ENCODE measurements around the gene DYDC2. TPM values are rescaled to one million over a fixed set of nuclear protein-coding genes. Genes with fewer than 3 reads are reported as not detected.

Gene DYDC2
- total RNA-seq, 1 experiment from 2014 or later, result 2.8 TPM

DNA sequence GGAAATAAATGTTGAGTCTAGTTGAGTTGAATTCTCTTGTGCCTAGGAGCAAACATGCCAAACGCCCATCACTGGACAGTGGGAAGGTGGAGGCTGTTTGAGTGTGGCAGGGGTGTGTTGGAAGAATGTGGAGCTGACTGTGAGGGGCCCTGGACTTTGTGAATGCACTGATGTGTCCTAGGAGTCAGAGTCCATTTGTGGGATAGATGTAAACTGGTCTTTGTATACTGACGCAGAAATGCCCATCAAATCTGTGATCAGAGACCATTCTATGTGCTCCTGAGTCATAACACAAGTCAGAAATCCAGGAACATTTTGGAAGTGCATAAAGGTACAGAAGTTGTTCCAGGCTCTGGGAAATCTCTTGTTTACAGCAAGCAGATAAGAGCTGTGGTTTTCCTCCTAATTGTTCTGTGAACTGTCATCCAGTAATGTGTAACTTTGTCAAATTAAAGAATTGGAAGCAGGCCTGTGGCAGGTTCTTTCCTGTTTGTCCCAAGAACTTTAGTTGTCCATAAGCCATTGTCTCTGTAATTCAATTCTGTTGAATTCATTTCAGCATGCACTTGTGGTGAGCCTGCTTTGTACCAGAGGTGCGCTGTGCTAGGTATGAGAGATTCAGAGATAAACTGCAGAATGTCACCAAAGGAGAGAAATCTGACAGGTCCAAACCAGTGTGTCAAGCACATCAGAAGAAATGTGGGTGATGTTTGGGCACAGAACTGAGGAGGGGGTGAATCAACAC lies 59.3 kb downstream of the DYDC2 start:
- H3K4me3 Mint-ChIP-seq, result peak overlapping the region in 1 of 2 experiments; percentile 66; a peak in 1 of 5 replicates

More for the DNA sequence above, 59.3 kb downstream of the DYDC2 start:
- Histone ChIP-seq H3K9ac (ENCODE audit: extremely low read depth, insufficient read length, low read length) (no peak overlapping the region), H4K91ac (ENCODE audit: insufficient read length, low read depth, low read length) (no peak overlapping the region), H3T11ph (ENCODE audit: low read length) (no peak overlapping the region), H3K4ac (ENCODE audit: low read depth, low read length) (no peak overlapping the region), H2AK5ac (ENCODE audit: insufficient read length, low read length) (no peak overlapping the region), H2BK12ac (ENCODE audit: insufficient read length, low read depth, low read length) (no peak overlapping the region), H2AFZ (ENCODE audit: low read length) (no peak overlapping the region), H2BK20ac (ENCODE audit: low read depth, low read length, poor library complexity, severe bottlenecking) (no peak overlapping the region), H3K56ac (ENCODE audit: insufficient read length, low read depth, low read length) (no peak overlapping the region), H3K9me3 (ENCODE audit: control insufficient read depth, low read depth, low read length) (no peaks in the 10 kb centered on the region), H3K23me2 (ENCODE audit: insufficient read length, low read depth, low read length, poor library complexity, severe bottlenecking) (no peaks in the 10 kb centered on the region), H2BK120ac (ENCODE audit: low read depth, low read length, poor library complexity, severe bottlenecking) (no peak overlapping the region), H4K8ac (replicated peaks; ENCODE audit: insufficient read length, low read depth, low read length) (no peak overlapping the region), H4K5ac (ENCODE audit: insufficient read length, low read depth, low read length) (no peak overlapping the region), H3K4me2 (ENCODE audit: insufficient read depth, insufficient read length, low read length) (no peak overlapping the region), H3K14ac (ENCODE audit: insufficient read depth, low read length) (no peak overlapping the region), H2BK15ac (ENCODE audit: low read depth, low read length) (no peak overlapping the region), H3K18ac (ENCODE audit: insufficient read length, low read depth, low read length) (no peak overlapping the region), H4K20me1 (ENCODE audit: control insufficient read depth, insufficient read depth, insufficient read length) (no peaks in the 10 kb centered on the region), H3K79me1 (ENCODE audit: insufficient read depth, low read depth, low read length, poor library complexity, severe bottlenecking) (no peaks in the 10 kb centered on the region), H3K27ac (ENCODE audit: insufficient read length, low read depth, low read length) (no peak overlapping the region), H2BK5ac (ENCODE audit: insufficient read length, low read length) (no peak overlapping the region), H3K23ac (ENCODE audit: insufficient read length, low read depth, low read length) (no peak overlapping the region), H3K4me1 (ENCODE audit: insufficient read depth, low read length) (no peaks in the 10 kb centered on the region; the same call in 1 of the 2 replicates), H3K27me3 (ENCODE audit: insufficient read depth, low read length) (no peaks in the 10 kb centered on the region; the same call in 1 of the 2 replicates), H3K79me2 (ENCODE audit: insufficient read depth, low read length) (peaks cover 7% of the 10 kb centered on the region; the same call in 1 of the 2 replicates)
- H3K36me3 Mint-ChIP-seq (ENCODE audit: insufficient read depth in 1 of 3, low read depth in 3 of 3), result peaks cover 1 to 15% (median 3%) of the 10 kb centered on the region in 3 experiments; a peak in 5 of 7 replicates
- TF ChIP-seq, protein P1, sequence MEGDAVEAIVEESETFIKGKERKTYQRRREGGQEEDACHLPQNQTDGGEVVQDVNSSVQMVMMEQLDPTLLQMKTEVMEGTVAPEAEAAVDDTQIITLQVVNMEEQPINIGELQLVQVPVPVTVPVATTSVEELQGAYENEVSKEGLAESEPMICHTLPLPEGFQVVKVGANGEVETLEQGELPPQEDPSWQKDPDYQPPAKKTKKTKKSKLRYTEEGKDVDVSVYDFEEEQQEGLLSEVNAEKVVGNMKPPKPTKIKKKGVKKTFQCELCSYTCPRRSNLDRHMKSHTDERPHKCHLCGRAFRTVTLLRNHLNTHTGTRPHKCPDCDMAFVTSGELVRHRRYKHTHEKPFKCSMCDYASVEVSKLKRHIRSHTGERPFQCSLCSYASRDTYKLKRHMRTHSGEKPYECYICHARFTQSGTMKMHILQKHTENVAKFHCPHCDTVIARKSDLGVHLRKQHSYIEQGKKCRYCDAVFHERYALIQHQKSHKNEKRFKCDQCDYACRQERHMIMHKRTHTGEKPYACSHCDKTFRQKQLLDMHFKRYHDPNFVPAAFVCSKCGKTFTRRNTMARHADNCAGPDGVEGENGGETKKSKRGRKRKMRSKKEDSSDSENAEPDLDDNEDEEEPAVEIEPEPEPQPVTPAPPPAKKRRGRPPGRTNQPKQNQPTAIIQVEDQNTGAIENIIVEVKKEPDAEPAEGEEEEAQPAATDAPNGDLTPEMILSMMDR (conservative IDR thresholded peaks at IDR 0.05), result no peak
- no CpG with 5 or more reads among the region's 3 CpGs for WGBS (ENCODE audit: extremely low coverage, insufficient read length, low lambda C conversion rate)
- peaks cover 62 to 76% of the 10 kb centered on the region in 2 experiments for H3K4me1 Mint-ChIP-seq
- H3K9me3 Mint-ChIP-seq, result no peaks in the 10 kb centered on the region
- peaks cover 18% of the 10 kb centered on the region for H3K27me3 Mint-ChIP-seq (ENCODE audit: low read depth)
- no peak for DNase-seq
- H3K27ac Mint-ChIP-seq, result no peak overlapping the region
